ENCODE results near the gene PTPN14. TPM values are rescaled to one million over a fixed set of nuclear protein-coding genes. Genes with fewer than 3 reads are reported as not detected.
"Not testable (repeated sequence)": the region's sequence is repeated elsewhere in the genome, so short reads cannot be mapped to it uniquely, and the experiment has no call there.

The PTPN14 gene
- total RNA-seq: 1.6 TPM

- DNase-seq (ENCODE audit: low spot score in 2 of 2) (peak; percentile 77 to 80), FAIRE-seq (no peak)
Measured at GRCh38 chr1:214551436-214552173, at the start of gene PTPN14. Gene PTPN14 (minus strand): TSS chr1:214551602. CDS start chr1:214464803, 86,799 bp downstream.

GRCh38 chr1:214593158-214593557, 41.8 kb upstream of the PTPN14 start:
- no peak for FAIRE-seq
- no peak for DNase-seq (ENCODE audit: low spot score in 2 of 2)

GRCh38 chr1:214591918-214592317, 40.5 kb upstream of the PTPN14 start:
- not testable (repeated sequence) for DNase-seq (ENCODE audit: low spot score in 2 of 2); FAIRE-seq

GRCh38 chr1:214590696-214591095, 39.3 kb upstream of the PTPN14 start:
- FAIRE-seq (no peak), DNase-seq (ENCODE audit: low spot score in 2 of 2) (no peak)

- no peak for FAIRE-seq
- DNase-seq (ENCODE audit: low spot score in 2 of 2): no peak
Measured at GRCh38 chr1:214588963-214589597, 37.7 kb upstream of the PTPN14 start.

- FAIRE-seq (no peak), DNase-seq (ENCODE audit: low spot score in 2 of 2) (no peak)
Measured at GRCh38 chr1:214587165-214587564, 35.8 kb upstream of the PTPN14 start.

GRCh38 chr1:214586621-214587020, 35.2 kb upstream of the PTPN14 start:
- no peak for FAIRE-seq

GRCh38 chr1:214584805-214585766, 33.7 kb upstream of the PTPN14 start:
- no peak for FAIRE-seq
- DNase-seq (ENCODE audit: low spot score in 2 of 2): no peak

More at GRCh38 chr1:214586621-214587020, 35.2 kb upstream of the PTPN14 start:
- DNase-seq (ENCODE audit: low spot score in 2 of 2): no peak

- DNase-seq (ENCODE audit: low spot score in 2 of 2) (no peak), FAIRE-seq (no peak)
Measured at GRCh38 chr1:214583824-214584554, 32.6 kb upstream of the PTPN14 start.

- DNase-seq (ENCODE audit: low spot score in 2 of 2): no peak
- no peak for FAIRE-seq
Measured at GRCh38 chr1:214583113-214583512, 31.7 kb upstream of the PTPN14 start.

- DNase-seq (ENCODE audit: low spot score in 2 of 2): no peak
- no peak for FAIRE-seq
Measured at GRCh38 chr1:214582289-214582891, 31.0 kb upstream of the PTPN14 start.

- FAIRE-seq (no peak), DNase-seq (ENCODE audit: low spot score in 2 of 2) (no peak)
Measured at GRCh38 chr1:214581785-214582184, 30.4 kb upstream of the PTPN14 start.

- DNase-seq (ENCODE audit: low spot score in 2 of 2): no peak
- no peak for FAIRE-seq
Measured at GRCh38 chr1:214579183-214579582, 27.8 kb upstream of the PTPN14 start.

- not testable (repeated sequence) for DNase-seq (ENCODE audit: low spot score in 2 of 2); FAIRE-seq
Measured at GRCh38 chr1:214576120-214576519, 24.7 kb upstream of the PTPN14 start.

GRCh38 chr1:214574598-214575411, 23.4 kb upstream of the PTPN14 start:
- DNase-seq (ENCODE audit: low spot score in 2 of 2): no peak
- no peak for FAIRE-seq

GRCh38 chr1:214573386-214574318, 22.2 kb upstream of the PTPN14 start:
- FAIRE-seq (no peak), DNase-seq (ENCODE audit: low spot score in 2 of 2) (no peak)

GRCh38 chr1:214571281-214571680, 19.9 kb upstream of the PTPN14 start:
- no peak for FAIRE-seq
- no peak for DNase-seq (ENCODE audit: low spot score in 2 of 2)

- DNase-seq (ENCODE audit: low spot score in 2 of 2): no peak
- FAIRE-seq: no peak
Measured at GRCh38 chr1:214570442-214570841, 19.0 kb upstream of the PTPN14 start.
